Measurements from ENCODE around the gene MEIOSIN.
"Not testable (repeated sequence)": the region's sequence is repeated elsewhere in the genome, so short reads cannot be mapped to it uniquely, and the experiment has no call there.

Gene MEIOSIN

DNA sequence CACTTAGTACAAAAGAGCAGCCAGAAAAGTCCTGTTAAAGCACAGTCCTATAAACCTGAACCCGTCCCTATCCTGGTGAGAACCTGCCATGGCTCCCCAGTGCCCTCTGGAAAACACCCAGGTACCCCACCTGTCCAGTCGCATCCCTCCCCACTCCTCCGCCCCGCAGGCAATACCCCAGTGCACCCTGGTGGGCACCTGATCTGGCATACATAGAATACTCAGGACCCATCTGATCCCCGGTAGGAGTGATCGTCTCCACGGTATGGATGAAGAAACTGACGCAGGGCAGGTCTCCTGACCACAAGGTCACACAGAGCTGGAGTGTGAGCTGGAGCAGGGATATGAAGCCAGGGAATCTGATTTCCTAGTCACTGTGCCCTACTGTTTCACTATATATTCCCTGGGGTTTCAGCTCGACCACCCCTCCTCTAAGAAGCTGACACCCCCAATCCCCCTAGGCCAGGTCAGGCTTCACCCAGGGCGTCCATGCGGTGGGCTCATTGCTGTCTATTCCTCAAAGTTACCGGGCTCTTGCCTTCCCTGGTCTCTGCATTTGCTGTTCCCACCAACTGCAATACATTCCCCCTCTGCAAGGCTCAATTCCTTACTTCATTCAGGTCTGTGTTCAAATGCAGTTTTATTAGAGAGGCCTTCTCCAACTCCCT lies 15.1 kb upstream of the MEIOSIN start:
- no peak for DNase-seq

DNA sequence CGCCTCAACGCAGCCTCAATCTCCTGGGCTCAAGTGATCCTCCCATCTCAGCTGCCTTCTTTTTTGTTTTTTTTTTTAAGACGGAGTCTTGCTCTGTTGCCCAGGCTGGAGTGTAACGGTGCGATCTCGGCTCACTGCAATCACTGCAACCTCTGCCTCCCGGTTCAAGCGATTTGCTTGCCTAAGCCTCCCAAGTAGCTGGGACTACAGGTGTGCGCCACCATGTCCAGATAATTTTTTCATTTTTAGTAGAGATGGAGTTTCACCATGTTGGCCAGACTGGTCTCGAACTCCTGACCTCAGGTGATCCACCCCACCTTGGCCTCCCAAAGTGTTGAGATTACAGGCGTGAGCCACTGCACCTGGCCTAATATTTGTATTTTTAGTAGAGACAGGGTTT lies 13.2 kb upstream of the MEIOSIN start:
- DNase-seq: not testable (repeated sequence)

DNA sequence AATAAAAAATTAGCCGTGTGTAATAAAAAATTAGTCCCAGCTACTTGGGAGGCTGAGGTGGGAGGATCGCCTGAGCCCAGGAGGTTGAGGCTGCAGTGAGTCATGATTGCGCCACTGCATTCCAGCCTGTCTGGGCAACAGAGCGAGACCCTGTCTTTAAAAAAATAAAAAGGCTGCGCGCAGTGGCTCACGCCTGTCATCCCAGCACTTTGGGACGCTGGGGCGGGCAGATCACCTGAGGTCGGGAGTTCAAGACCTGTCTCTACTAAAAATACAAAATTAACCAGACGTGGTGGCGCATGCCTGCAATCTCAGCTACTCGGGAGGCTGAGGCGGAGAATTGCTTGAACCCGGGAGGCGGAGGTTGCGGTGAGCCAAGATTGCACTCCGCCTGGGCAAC lies 4.6 kb upstream of the MEIOSIN start:
- DNase-seq: not testable (repeated sequence)

DNA sequence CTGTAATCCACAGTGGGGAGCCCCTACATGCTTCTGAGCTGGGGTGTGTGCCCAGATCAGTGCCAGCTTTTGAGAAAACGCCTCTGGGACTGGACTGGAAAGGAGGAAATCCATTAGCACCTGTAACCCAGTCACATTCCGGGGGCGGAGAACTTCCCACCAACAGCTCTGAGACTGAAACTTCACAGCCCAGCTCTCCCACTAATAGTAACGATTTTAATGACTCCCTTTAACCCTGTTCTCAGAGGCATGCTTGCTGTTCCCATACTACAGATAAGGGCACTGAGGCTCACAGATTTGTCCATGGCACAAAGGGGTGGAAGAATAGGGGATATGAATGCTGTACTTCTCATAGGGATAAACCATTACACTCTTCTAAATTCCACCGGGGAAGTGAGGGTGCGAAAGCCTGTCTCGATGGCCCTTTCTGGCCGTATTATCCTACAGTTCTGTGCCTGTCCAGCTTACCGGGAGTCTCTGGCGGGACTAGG lies 3.4 kb upstream of the MEIOSIN start:
- DNase-seq: peak; percentile 15

DNA sequence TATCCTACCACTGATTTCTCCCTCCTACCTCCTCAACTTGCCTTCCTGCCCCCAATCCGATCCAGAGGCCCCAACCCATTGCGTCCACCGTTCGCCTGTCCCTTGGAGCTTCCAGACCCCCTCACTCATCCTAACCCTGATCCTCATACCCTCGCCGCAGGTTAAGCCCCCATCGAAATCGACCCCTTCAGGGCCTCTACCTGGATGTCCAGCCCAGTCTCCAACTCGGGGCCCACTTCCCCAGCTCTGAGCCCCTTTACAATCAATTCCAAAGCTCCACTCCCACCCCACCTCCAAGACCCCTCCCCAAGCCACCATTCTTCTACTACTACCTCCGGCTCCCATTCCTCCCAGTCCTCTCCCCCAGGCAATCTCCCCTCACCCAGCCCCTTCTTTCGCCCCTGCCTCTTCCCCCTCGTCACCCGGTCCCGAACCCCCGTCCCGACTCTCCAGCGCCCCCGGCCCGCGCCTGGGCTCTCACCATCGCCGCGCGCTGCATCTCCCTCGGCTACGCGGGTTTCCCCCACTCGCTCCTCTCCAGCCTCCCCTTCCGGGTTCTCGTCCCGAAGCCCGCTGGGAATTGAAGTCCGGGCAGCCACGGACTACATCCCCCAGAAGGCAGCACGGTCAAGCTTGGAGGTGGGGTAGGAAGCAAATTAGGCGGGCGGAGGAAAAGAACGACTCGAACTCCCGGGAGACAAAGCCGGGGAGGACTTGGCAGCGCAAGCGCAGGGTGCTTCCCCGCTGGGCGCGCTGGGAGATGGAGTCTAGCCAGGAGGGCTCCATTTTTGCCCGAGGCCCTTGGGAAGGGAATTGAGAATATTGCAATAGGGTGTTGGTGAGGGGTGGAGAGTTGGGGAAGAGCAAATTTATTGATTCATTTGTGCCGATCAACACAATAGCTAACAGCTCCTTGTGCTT lies 2.6 kb upstream of the MEIOSIN start, which contains the start of gene FBXO46:
FBXO46 (minus strand) TSS at position 529 of the 921 bp plus-strand sequence. CDS start 17,401 bp downstream, outside the sequence.
- DNase-seq: peak; percentile 98

DNA sequence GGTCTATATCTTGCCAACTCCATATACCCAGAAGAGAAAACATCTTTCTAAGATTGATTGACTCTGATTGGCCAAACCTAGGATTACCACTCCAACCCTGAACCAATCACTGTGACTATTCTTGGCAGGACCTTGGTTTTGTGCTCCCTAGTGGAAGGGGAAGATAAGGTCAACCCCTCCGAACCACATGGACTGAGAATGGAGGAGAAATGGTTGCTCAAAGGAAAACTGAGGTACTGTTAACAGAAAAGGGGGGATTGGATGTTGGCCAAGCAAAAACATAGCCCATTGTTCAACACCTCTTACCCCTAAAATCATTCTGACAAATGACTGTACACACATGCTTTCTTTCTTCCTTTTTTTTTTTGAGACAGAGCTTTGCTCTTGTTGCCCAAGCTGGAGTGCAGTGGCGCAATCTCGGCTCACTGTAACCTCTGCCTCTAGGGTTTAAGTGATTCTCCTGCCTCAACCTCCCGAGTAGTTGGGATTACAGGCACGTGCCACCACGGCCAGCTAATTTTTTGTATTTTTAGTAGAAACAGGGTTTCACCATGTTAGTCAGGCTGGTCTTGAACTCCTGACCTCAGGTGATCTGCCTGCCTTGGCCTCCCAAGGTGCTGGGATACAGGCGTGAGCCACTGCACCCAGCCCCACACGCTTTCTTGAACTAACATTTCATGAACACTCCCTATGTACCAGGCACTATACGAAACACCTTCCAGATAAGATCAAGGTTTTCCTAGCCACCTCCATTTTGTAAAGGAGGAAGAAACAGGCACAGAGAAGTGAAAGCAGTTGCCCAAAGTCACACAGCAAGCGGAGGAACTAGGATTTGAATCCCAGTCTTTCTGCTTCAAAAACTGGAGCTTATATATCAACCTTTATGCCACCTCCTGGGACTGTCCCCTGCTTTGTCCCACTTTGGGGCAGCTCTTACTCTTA lies 6.5 kb downstream of the MEIOSIN start:
- no peak for DNase-seq

DNA sequence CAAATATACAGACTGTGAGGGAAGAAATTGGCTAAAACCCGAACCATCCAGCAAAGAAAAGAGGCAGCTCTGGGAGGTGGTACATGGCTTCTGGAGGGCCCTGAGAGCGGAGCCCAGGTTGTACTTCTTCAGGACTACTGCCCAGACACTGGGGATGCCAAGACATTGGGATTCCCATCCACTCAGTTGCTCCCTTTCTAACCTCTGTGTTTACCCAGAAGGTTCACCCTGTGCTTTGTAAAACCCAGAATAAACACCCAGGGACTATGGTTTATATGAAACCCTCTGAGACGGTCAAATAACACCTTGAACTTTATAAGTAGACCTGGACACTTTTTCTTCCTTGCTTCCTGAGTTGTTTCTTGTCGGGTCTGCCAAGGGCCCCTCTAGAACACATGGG lies 9.7 kb downstream of the MEIOSIN start:
- DNase-seq: no peak

DNA sequence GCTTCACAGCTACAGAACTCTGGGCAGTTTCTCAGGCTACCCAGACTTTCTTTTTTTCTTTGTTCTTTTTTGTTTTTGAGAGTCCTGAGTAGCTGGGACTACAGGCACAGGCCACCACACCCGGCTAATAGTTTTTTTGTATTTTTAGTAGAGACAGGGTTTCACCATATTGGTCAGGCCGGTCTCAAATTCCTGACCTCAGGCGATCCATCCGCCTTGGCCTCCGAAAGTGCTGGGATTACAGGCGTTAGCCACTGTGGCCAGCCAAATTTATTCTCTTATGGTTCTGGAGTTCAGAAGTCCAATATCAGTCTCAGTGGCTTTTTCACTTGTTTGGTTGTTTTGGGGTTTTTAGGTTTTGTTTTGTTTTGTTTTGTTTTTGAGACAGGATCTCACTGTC lies 12.4 kb downstream of the MEIOSIN start:
- DNase-seq: no peak

DNA sequence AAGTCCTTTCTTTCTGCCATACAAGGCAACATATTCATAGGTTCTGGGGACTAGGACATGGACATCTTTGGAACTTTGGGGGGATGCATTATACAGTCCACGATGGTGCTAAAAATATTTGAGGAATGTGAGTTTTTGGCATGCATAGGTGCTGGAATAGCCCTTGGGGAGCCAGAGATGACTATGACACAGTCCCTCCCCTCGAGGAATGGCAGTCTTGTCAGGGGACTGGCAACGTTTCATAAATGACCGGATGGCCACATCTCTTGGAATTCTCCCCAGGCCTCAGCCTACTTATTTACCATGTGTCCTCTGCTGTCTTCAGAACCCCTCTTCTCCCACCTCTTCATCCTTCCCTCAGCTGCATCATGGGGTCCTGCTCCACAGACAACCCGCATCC lies 13.6 kb downstream of the MEIOSIN start:
- no peak for DNase-seq

DNA sequence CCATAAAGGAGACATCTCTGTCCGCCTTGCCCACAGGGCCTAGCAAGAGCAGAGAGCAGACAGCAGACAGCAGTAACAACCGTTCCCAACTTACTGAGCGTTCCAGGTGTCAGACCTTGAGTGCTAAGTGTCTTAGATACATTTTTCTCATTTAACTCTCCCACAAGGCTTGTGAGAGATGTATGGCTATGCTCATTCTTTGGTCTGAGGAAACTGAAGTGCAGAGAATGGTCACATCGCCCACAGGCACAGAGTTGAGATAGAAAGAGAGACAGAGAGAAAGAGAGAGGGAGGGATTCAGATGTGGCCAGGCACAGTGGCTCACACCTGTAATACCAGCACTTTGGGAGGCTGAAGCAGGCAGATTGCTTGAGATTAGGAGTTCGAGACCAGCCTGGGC lies 14.3 kb downstream of the MEIOSIN start:
- no peak for DNase-seq

DNA sequence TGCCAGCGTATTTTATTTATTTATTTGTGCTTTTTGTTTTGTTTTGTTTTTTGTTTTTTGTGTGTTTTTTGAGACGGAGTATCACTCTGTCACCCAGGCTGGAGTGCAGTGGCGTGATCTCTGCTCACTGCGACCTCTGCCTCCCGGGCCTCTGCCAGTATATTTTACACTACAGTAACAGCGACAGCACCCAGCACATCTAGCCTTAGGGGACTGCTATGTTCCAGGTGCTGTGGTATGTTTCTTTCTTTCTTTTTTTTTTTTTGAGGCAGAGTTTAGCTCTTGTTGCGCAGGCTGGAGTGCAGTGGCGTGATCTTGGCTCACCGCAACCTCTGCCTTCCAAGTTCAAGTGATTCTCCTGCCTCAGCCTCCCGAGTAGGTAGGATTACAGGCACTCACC lies 18.2 kb downstream of the MEIOSIN start:
- DNase-seq: not testable (repeated sequence)

DNA sequence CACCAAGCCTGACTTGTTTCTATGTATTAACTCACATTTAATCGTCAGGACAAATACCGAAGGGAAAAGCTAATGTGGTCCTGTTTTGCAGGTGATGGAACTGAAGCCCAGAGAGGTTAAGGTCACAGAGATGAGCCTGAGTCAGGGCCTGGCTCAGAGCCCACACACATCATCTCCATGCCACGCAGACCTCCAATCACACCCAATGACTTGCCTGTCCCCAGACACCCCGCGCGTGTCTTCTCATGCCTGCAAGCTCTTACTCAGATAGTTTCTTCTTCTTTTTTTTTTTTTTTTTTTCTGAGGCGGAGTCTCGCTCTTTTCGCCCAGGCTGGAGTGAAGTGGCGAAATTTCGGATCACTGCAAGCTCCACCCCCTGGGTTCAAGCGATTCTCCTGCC lies 19.4 kb downstream of the MEIOSIN start:
- no peak for DNase-seq

DNA sequence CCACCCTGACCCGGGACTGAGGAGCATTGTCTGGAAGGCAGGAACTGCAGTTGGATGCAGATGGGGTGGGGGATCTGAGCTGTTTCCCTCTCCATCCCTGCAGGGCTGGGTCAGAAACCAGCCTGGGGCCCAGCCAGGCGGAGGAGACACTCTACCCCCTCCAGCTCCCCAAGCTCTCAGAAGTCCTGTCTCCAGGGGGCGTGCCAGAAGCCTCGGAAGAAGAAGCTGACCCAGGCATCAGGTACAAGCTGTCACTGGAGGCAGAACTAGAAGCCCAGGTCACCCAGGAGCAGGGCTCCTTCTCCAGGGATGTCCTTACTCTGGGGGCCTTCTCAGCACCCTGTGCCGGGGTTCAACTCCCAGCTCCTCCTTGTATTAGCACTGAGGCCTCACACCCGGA lies 20.3 kb downstream of the MEIOSIN start:
- no peak for DNase-seq

DNA sequence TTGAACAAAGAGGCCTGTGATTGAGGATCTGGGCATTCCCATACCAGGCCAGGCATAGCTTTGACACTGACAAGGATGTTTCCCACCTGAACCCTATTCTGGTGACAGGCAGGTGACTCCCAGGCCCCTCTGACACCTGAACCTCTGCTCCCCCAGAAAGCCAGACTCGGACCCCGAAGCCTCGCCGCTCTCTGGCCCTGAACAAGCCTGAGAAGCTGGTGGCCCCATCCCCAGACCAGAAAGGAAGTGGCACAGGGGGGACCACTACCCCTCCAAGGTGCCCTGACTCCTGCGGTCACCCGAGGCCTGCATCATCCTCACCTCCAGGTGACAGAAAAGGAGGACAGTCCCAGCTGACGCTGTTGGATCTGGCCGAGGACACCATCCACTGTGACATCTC lies 21.1 kb downstream of the MEIOSIN start:
- no peak for DNase-seq

DNA sequence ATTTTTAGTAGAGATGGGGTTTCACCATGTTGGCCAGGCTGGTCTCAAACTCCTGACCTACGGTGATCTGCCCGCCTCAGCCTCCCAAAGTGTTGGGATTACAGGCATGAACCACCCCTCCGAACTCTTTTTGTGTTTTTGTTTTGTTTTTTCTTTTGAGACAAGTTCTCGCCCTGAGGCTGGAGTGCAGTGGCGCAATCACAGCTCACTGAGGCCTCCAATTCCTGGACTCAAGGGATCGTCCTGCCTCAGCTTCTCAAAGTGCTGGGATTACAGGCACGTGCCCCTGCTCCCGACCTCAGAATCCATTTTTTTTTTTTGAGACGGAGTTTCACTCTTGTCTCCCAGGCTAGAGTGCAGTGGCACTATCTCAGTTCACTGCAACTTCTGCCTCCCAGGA lies 24.5 kb downstream of the MEIOSIN start:
- DNase-seq: no peak

DNA sequence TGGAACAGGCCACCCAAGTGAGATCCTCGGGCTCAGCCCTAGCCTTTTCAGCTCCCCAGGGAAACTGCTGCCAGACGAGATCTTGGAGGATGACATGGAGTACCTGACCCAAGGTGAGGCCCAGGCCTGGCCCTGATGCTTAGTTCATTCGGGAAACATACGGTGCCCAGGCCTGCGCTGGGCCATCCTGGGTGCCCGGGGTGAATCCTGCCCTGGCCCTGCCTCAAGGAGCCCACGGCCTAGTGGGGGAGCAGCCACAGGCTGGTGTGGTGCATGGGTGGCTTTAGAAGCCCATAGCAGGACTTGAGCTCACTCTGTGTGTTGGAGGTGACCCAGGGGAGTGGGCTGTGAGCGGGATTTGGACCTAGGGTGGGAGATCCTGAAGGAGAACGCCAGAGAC lies 25.7 kb downstream of the MEIOSIN start:
- no peak for DNase-seq

DNA sequence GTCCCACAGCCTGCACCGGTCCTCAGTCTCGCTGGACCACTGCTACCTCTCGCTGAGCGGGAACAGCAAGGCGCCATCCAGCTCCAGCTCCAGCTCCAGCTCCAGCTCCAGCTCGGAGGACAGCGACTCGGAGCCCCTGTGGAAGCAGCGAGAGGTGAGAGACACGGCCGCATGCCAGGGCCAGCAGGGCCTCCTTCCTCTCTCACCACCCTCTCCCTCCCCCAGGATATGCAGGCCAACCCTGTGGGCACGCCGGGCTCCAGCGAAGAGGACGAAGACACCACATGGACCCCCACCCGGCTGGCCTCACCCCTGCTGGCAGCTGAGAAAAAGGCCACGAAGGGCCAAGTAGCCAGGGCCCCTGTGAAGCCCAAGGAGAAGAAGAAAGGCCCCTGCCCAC lies 28.5 kb downstream of the MEIOSIN start:
- DNase-seq: no peak

DNA sequence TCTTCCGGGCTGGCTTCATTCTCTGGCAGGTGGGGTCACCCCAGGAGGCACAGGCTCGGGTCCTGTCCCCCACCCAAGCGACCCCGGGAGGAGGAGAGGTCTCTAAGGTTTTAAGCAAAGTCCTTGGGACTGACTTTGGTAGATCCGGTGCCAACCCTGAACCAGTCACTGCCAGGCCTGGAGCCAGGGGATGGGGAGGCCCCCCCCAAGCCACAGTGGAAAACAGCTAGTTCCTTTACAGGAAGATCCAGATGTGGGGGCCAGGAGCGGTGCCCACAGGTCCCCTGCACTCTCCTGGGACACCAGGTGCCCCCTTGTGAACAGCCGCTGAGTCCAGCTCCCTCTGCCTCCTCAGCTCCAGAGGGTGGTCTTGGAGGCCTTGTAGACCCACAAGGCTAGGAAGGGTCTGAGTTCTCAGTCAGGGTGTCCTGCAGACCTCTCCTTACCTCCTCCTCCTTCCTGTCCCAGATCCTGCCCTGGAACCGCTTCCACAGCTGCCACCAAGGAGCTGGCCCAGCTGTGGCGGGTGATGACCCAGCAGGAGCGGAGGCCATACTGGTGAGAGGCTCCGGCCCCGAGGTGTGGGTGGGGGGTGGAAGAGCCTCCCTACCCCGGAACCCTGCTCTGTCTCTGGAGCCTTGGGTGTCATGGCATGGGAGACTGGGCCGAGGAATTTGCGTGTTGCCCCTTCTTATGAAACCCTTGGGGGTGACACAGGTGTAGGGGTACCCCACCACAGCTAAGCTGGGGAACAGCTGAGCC lies 29.8 kb downstream of the MEIOSIN start:
- DNase-seq: no peak

DNA sequence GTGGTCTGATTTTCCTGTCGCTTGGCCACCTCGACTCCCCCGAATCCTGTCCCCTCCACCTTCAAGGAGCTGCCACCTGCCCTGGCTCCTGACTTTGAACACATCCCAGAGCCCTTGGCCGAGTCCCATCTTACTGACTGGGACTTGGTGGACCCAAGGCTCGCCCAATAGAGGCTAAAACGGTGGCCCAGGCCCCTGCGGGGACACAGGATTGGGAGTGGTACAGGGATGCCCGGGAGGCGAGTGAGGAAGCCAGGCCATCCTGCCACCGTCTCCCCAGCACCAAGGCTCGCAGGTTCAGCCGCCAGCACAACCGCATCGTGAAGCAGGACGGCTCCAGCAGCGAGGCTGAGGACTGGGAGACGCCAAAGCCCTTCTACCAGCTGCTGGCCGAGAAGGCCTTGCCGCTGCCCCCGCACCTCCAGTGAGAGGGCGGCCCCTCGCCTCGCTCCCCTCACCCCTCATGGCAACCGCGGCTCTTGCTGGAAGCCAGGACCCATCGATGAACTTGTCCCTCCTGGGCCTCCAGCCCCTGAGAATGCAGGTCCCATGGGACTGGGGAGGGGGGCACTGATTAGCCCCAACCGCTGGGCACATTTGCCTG lies 30.6 kb downstream of the MEIOSIN start:
- DNase-seq: no peak

DNA sequence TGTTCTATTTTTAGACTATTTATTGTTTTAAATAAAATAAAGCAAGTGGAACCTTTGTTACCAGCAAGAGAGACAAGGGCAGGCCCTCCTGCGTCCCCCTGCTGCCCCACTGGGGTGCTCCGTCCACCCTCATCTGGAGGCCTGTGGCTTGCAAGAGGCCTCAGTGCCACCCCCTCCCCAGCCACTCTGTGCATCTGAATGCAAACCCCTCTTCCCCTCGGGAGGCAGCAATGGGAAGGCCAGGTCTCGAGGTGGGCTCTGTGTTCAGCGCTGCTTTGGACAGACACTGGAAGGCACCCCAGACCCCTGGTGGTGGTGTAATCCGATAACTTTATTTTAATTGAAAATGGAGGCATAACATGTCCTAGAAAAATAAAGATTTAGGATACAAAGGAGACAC lies 31.2 kb downstream of the MEIOSIN start:
- DNase-seq: no peak

DNA sequence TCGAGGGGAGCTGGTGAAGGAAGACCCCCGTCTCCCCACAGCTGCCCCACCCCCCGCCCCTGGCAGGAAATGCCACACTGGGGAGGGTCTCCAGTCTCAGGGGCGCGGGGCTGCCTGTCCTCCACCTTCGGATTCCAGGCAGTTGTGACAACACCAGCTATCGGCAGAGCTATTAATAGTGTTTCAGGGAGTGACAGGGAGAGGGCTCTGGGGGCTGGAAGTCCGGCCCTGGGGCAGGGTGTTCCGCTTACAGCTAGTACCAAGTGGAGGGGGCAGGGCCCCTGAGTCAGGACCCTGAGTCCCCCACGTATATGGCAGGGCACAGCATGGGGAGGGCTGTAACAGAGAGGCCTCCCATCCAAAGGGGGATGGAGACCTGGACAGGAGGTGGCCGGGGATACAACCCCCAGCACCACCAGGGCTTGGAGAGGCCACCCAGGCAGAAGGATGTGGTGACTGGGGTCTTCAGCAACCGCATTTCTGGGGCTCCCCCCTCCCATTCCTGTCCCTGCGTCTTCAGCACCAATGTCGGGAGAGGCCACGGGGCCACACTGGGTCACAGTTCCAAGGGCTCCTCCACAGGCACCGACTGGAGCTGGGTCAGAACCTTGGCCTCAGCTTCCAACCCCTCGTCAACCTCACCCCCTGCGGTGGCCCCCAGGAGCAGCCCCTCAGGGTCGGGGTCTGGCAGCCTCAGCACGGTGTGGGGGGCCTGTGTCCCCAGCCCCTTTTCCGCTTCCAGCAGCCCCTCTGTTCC lies 31.9 kb downstream of the MEIOSIN start:
- no peak for DNase-seq

All from NCI-H226 (cell line).